NCI-H69 (cell line): Measurements from ENCODE around the gene LELP1.
"Not testable (repeated sequence)": the region's sequence is repeated elsewhere in the genome, so short reads cannot be mapped to it uniquely, and the experiment has no call there.

Experiments used
- DNase-seq: peaks from one replicate; lab custom pipeline; 2025; lab: John Stamatoyannopoulos, UW

Gene LELP1

GRCh38 chr1:153203130-153203529, at the start of gene LELP1:
LELP1 (plus strand) TSS chr1:153203430; CDS start chr1:153204708, 1,278 bp downstream.
- no peak for DNase-seq

- DNase-seq: no peak
Measured at GRCh38 chr1:153155541-153155940, 47.7 kb upstream of the LELP1 start.

GRCh38 chr1:153168686-153169085, 34.5 kb upstream of the LELP1 start:
- DNase-seq: no peak

GRCh38 chr1:153174624-153175023, 28.6 kb upstream of the LELP1 start:
- DNase-seq: no peak

- no peak for DNase-seq
Measured at GRCh38 chr1:153178922-153179321, 24.3 kb upstream of the LELP1 start.

GRCh38 chr1:153180556-153180955, 22.7 kb upstream of the LELP1 start:
- no peak for DNase-seq

GRCh38 chr1:153188301-153188700, 14.9 kb upstream of the LELP1 start:
- DNase-seq: not testable (repeated sequence)

- DNase-seq: peak; percentile 46
Measured at GRCh38 chr1:153190373-153190772, 12.9 kb upstream of the LELP1 start.

- DNase-seq: peak; percentile 50
Measured at GRCh38 chr1:153192697-153193096, 10.5 kb upstream of the LELP1 start.

- DNase-seq: no peak
Measured at GRCh38 chr1:153194331-153195050, 8.7 kb upstream of the LELP1 start.

- no peak for DNase-seq
Measured at GRCh38 chr1:153195216-153195615, 8.0 kb upstream of the LELP1 start.

- DNase-seq: no peak
Measured at GRCh38 chr1:153202006-153202405, 1.2 kb upstream of the LELP1 start.

- no peak for DNase-seq
Measured at GRCh38 chr1:153206631-153207030, 3.4 kb downstream of the LELP1 start.

- no peak for DNase-seq
Measured at GRCh38 chr1:153210206-153210605, 7.0 kb downstream of the LELP1 start.

- DNase-seq: peak; percentile 7
Measured at GRCh38 chr1:153212201-153212600, 9.0 kb downstream of the LELP1 start.

GRCh38 chr1:153213519-153213918, 10.3 kb downstream of the LELP1 start:
- DNase-seq: no peak

GRCh38 chr1:153217212-153217611, 14.0 kb downstream of the LELP1 start, which contains the start of gene PRR9:
PRR9 (plus strand) TSS chr1:153217584; CDS start chr1:153218145, 561 bp downstream.
- DNase-seq: no peak

GRCh38 chr1:153217744-153218416, 14.7 kb downstream of the LELP1 start:
- DNase-seq: no peak

GRCh38 chr1:153220606-153221303, 17.5 kb downstream of the LELP1 start:
- peak; percentile 27 for DNase-seq

- peak; percentile 77 for DNase-seq
Measured at GRCh38 chr1:153223040-153223891, 20.0 kb downstream of the LELP1 start.

- no peak for DNase-seq
Measured at GRCh38 chr1:153227810-153228209, 24.6 kb downstream of the LELP1 start.

GRCh38 chr1:153228491-153228890, 25.3 kb downstream of the LELP1 start:
- DNase-seq: no peak
